T-helper 1 cell (primary cell): ENCODE measurements around the gene KCNIP1.

ENCODE experiments used
- DNase-seq, 5 donors: peaks; one replicate each; pipeline ENCODE4 v3.0.0-alpha.2; 2012 to 2020

Gene KCNIP1

GRCh38 chr5:170651604-170652277, 147.9 kb downstream of the KCNIP1 start:
- no peak for DNase-seq

- no peak for DNase-seq
Observed at GRCh38 chr5:170655476-170655875, 151.7 kb downstream of the KCNIP1 start.

DNA sequence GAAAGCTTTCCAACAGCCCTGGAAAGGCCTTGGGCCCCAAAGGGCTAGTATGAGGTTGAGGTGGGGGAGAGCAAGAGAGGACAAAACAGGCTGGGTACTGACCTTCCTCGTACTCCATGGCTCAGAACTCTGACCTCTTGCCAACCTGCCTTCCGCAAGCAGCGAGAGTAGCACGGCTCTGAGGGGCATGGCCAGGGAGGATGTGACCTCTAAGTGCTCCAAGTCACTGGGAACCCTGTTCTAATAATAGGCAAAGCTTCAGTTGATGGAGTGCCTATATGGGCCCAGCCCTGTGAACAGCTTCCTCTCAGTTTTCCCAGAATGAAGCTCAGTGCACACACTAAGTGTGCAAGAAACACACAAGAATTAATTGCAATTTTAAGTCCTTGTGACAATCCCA, 152.1 kb downstream of the KCNIP1 start:
- no peak for DNase-seq

- no peak for DNase-seq
Observed at GRCh38 chr5:170656346-170656745, 152.5 kb downstream of the KCNIP1 start.

DNA sequence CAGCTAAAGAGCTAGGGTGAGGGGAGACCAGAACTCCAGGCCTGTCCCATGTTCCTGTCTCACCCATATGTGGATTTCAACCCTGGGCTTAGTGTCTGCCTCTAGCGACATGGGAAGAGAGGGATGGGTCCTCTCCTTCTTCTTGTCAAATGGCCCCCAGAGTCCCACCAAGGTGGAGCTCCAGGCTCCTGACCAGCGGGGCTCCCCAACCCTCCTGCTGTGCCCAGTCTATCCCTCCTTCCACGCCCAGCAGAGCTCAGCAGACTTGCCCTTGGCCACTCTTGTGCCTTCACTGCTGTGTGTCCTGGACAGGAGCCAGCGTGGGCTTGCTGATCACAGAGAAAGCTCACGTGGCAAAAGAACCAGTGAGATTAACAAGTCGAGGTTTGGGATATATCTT, 156.7 kb downstream of the KCNIP1 start:
- no peak for DNase-seq

GRCh38 chr5:170662966-170663365, 159.1 kb downstream of the KCNIP1 start:
- no peak for DNase-seq

GRCh38 chr5:170678811-170679210, 175.0 kb downstream of the KCNIP1 start:
- DNase-seq: no peak

DNA sequence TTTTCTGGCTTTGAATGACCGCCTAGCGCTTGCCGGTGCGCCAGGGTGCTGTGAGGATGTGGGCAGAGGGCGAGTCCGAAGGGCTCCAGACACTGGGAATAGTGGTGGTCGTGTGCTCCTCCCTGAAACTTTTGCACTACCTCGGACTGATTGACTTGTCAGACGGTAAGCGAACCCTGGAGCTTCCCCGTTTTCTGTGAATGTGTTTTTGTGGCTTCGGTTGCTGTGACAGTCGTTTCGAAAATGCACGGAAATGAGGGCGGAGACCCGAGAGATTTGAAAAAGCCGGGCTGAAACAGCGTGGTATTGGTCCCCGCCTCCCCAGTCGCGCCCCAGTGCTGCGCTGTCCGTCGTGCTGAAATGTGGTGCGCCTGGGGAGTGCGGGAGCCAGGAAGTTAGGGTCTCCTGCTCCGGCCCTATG, 177.2 kb downstream of the KCNIP1 start:
- DNase-seq: peak in 2 of 5 donors; percentile 3 to 65

- no peak for DNase-seq
Observed at GRCh38 chr5:170691657-170692056, 187.8 kb downstream of the KCNIP1 start.

DNA sequence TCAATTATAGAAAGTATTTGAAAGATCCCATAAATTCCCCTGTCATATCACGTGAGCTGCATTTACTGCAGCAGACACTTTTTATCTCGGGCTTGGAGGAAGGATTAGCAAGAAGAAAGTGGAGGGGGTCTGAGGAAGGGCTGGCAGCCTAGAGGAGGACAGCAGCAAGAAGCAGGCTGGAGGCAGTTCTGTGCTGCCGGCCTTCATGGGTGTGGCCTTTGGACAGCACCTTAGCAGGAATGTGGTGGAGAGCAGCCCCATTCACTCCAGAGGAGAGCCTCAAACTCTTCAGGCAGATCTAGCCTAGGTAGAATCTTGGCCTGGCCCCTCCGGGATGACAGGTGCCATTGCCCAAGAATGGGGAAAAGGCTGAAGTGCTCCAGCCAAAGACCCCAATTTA, 189.9 kb downstream of the KCNIP1 start:
- no peak for DNase-seq

- no peak for DNase-seq
Observed at GRCh38 chr5:170694911-170695310, 191.1 kb downstream of the KCNIP1 start.

DNA sequence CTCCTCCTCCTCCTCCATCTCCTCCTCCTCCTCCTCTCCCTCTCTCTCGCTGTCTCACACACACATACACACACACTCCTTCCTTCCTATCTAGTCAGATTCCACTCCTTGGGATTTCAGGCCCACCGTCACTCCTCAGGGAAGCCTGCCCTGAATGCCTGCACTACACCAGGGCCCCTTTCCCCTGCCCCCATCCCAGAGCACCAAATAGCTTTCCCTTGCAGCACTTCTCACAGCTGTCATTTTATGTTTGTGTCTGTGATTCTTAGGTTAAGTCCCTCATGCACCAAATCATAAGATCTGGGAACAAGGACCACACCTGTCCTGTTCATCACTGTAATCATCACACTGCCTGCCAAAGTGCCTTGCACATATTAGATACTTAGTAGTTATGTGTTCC, 193.2 kb downstream of the KCNIP1 start:
- no peak for DNase-seq

DNA sequence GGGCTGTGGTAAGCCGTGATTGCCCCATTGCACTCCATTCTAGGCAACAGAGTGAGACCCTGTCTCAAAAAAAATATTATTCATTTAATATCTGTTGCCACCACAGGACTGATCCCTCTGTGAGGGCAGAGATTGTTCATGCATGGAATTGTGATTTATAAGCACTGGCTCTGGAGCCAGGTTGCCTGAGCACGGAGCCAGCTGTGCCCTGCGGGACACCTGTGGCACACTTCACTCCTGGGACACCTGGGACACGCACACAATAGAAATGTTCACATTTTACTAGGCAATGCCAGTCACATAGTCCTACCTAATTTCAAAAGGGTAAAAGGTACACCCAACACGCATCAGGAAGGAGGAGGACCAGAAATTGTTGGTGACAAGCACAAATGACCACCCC, 196.7 kb downstream of the KCNIP1 start:
- no peak for DNase-seq

GRCh38 chr5:170701334-170701733, 197.5 kb downstream of the KCNIP1 start:
- DNase-seq: no peak

- DNase-seq: no peak
Observed at GRCh38 chr5:170704417-170705192, 200.8 kb downstream of the KCNIP1 start.

- no peak for DNase-seq
Observed at GRCh38 chr5:170709640-170710039, 205.8 kb downstream of the KCNIP1 start.

GRCh38 chr5:170711300-170711699, 207.5 kb downstream of the KCNIP1 start:
- DNase-seq: no peak

DNA sequence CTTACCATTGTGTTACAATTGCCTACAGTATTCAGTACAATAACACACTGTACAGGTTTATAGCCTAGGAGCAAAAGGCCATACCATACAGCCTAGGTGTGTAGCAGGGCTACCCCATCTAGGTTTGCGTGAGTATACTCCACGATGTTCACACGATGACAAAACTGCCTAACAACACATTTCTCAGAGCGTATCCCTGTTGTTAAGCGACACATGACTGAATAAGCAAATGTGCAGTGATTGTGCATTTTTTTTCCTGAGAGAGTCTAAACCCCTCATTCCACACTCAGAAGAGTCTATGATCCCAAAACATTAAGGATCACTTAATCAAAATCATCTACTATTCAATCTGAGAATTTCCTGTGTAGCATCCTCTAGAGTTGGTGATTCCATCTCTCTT, 211.3 kb downstream of the KCNIP1 start:
- DNase-seq: no peak

DNA sequence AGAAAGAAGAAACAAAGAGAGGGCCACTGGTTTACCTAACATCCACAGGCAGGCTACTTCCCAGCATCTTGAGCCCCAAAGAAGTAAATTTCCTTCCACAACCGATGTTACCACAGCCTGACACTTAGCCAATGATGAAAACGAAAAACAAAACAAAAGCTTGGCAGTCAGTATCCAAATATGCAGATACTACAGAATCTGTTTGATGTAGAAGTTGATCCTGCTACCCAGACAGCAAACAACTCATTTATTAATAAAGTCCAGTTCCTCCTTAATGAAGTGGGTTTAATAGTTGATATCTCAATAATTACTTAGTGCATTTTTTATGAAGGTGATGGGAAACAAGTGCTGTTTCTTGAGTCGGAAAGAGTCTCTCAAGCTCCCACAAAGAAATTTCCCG, 212.6 kb downstream of the KCNIP1 start:
- DNase-seq: no peak

DNA sequence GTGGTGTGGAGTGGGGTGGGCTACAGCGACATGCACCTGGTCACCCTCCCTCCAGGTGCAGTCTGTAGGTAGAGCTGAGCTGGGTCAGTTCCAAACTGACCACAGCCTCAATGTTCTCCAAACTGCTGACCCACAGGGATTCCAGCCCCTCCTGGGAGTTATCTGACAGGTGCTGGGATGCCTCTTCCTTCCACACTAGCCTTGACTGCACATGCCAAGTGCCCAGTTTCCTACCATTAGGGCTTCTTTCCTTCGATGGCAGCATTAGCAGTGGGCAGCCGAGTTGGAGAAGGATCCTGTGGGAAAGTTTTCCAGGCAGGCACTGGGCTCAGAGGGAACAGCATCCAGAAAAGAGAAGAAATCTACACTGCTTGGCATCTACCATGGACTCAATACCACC, 215.7 kb downstream of the KCNIP1 start:
- no peak for DNase-seq

DNA sequence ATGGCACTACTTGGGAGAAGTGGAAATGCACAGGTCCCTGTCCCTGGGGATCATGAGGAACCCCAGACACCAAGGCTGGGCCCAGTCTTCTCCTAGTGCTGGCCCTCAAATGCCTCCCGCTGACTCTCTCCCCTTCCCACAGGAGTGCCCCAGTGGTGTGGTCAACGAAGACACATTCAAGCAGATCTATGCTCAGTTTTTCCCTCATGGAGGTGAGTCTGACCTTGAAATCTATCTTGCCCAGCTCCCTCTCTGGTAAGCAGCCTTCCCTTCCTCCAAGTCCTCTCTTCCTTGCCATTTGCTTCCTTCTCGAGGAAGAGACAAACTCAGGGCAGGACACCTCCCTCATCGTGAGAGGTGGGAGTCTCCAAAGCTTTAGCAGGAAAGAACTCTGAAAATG, 216.4 kb downstream of the KCNIP1 start:
- DNase-seq: no peak

- no peak for DNase-seq
Observed at GRCh38 chr5:170720984-170721383, 217.2 kb downstream of the KCNIP1 start.

DNA sequence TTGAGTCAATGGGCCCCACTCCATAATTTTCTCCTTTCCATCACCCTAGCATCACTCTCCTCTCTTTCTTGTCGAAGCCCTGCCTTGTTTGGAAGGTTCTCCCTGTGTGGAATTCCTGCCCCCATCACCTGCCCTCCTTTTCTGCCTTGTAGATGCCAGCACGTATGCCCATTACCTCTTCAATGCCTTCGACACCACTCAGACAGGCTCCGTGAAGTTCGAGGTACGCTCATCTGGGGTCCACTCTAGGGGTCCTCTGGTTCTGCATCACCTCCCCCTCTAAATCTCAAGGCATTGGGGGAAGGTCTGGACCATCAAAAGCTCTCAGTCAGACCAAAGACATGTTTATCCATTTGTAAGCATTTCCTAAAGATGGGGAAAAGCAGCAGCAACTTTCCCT, 217.9 kb downstream of the KCNIP1 start:
- no peak for DNase-seq

DNA sequence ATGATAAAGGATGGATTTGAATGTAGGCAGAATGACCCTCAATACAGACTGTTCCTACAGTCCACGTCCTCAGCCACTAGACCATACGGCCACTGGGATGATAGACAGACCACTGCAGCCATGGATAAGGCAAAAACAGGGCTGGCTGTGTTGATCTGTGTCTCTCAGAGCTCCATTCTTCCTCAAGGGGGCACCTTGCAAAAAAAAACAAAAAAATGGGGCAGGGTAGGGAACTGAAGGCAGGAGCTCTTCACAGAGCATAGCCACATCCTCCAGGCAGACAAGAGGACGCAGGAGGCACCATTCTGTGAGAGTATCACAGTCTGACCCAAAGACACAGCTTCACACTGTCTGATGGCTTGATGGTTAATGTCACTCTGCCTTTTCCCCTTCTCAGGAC, 218.5 kb downstream of the KCNIP1 start:
- no peak for DNase-seq

DNA sequence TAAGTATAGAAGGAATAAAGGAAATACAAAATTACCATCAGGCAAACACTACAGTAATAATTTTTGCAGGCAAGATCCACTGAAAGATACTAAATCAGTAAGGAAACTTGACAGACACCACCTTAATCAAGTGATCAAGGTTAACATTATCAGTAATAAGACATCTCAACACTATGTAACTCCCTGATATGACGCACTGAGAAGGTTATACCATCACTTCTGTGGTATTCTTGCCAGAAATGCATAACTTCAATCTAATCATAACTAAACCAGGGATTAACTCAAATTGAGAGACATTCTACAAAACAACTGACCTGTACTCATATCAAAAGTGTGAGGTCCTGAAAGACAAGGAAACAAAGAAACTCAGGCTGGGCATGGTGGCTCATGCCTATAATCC, 227.2 kb downstream of the KCNIP1 start:
- no peak for DNase-seq
